PC-9 (cell line): Measurements from ENCODE around the gene DOCK1. TPM values are rescaled to one million over a fixed set of nuclear protein-coding genes. Genes with fewer than 3 reads are reported as not detected.

ENCODE experiments used
- BruUV-seq: library from RNA; stranded (reverse); fragments of 400-500 nt; replicated peaks from 2 replicates; lab custom pipeline; 2021; lab: Mats Ljungman, UMichigan
- CTCF ChIA-PET: fragments of 300-600 bp; sonication (Branson Sonifier 250); formaldehyde crosslinking; loops from one replicate; lab custom pipeline; 2022; ENCODE audit warnings: antibody characterized with exemption; lab: Charles Lee
- POLR2A ChIA-PET: fragments of 300-600 bp; sonication (Branson Sonifier 250); formaldehyde crosslinking; loops from one replicate; lab custom pipeline; 2022; ENCODE audit warnings: antibody characterized with exemption; ENCODE audit not compliant: unreplicated experiment; lab: Charles Lee
- DNase-seq, 2 experiments: peaks; one replicate each; pipeline versions ENCODE4 v3.0.0 to v3.0.0-alpha.2; 2015 to 2022; ENCODE audit warnings: mixed read lengths in 1 of 2
- H2AFZ ChIP-seq: fragments of 200-600 bp; sonication (generic); 2 replicates; pipeline ENCODE4 v1.8.1; 2017; ENCODE audit warnings: antibody characterized with exemption
- H3F3A ChIP-seq: fragments of 200-600 bp; sonication (generic); 2 replicates; pipeline ENCODE4 v1.8.1; 2017; ENCODE audit warnings: antibody characterized with exemption, mild to moderate bottlenecking, low read depth; ENCODE audit not compliant: insufficient read depth
- H3K27ac ChIP-seq: fragments of 200-600 bp; sonication (generic); 2 replicates; pipeline ENCODE4 v1.6.1; 2016; ENCODE audit warnings: mixed run types
- H3K27me3 ChIP-seq: fragments of 200-600 bp; sonication (generic); 2 replicates; pipeline ENCODE4 v1.6.1; 2016; ENCODE audit warnings: low read depth, mixed run types; ENCODE audit not compliant: insufficient read depth
- H3K36me3 ChIP-seq: fragments of 200-600 bp; sonication (generic); 2 replicates; pipeline ENCODE4 v1.6.1; 2016; ENCODE audit warnings: low read depth, mixed run types
- H3K4me1 ChIP-seq: fragments of 200-600 bp; sonication (generic); replicated peaks from 2 replicates; pipeline ENCODE4 v1.6.1; 2016; ENCODE audit warnings: mixed run types; ENCODE audit not compliant: insufficient read depth
- H3K4me2 ChIP-seq: fragments of 200-600 bp; sonication (generic); 2 replicates; pipeline ENCODE4 v1.6.1; 2017; ENCODE audit warnings: mixed run types
- H3K4me3 ChIP-seq: fragments of 200-600 bp; sonication (generic); 2 replicates; pipeline ENCODE4 v1.6.1; 2016; ENCODE audit warnings: mixed run types
- H3K79me2 ChIP-seq: fragments of 200-600 bp; sonication (generic); 2 replicates; pipeline ENCODE4 v1.6.1; 2017; ENCODE audit warnings: low read depth, mixed run types
- H3K9me2 ChIP-seq: fragments of 200-600 bp; sonication (generic); 2 replicates; pipeline ENCODE4 v1.8.1; 2017; ENCODE audit warnings: mild to moderate bottlenecking; ENCODE audit not compliant: insufficient read depth
- H3K9me3 ChIP-seq: fragments of 200-600 bp; sonication (generic); 2 replicates; pipeline ENCODE4 v1.8.1; 2016; ENCODE audit warnings: low read depth; ENCODE audit not compliant: insufficient read depth
- H4K20me1 ChIP-seq: fragments of 200-600 bp; sonication (generic); 2 replicates; pipeline ENCODE4 v1.8.1; 2017; ENCODE audit not compliant: insufficient read depth
- CTCF ChIP-seq: fragments of 200-600 bp; sonication (generic); conservative IDR thresholded peaks from 2 replicates; pipeline ENCODE4 v1.6.1; 2017; ENCODE audit warnings: mixed run types, antibody characterized with exemption, mild to moderate bottlenecking, moderate library complexity
- EZH2 ChIP-seq: fragments of 200-600 bp; sonication (generic); IDR thresholded peaks from 2 replicates; pipeline ENCODE4 v1.8.0; 2017; ENCODE audit warnings: antibody characterized with exemption, low read depth
- intact Hi-C: fragments of 100-400 bp; cut with micrococcal nuclease; formaldehyde crosslinking; loops from one replicate; pipeline ENCODE4 v1.10.0; 2022; ENCODE audit not compliant: unreplicated experiment
- total RNA-seq: library from RNA; stranded (reverse); gene quantifications from 2 replicates; pipeline ENCODE4 v1.2.3, GENCODE V29; 2021

The DOCK1 gene
- total RNA-seq, 1 experiment from 2014 or later: 24.8 TPM

DNA sequence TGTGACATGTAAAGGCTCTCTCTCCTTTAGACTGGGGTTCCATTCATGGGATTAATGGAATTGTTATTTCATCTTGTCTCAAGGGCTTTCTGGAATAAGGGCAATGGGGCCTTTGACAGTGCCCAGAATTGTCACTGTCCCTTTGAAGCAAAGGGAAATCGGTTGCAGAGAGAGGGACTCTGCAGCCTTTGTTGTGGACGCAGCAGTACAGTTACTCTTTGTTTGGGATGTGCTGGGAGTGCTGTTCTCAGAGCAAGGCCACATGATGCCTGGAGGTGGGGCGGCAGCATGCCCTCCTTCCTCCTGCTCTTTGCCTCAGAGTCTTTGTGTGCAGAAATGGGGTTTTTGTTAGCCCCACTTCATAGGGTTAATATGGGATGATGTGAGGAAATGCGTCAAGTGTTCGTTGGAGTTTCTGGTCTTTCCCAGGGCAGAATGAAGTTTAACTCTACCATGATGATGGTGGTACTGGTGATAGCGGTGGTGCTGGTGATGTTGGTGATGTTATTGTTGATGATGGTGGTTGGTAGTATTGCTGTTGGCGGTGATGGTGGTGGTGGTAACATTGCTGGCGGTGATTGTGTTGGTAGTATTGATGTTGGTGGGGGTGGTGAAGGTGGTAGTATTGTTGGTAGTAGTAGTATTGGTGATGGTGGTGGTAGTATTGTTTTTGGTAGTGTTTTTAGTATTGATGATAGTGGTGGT, 45.3 kb downstream of the DOCK1 start:
- Histone ChIP-seq H3K4me3 (no peak overlapping the region), H4K20me1 (no peaks in the 10 kb centered on the region), H3F3A (peaks cover 6% of the 10 kb centered on the region; the same call in 1 of the 2 replicates), H3K9me3 (no peaks in the 10 kb centered on the region), H3K27ac (no peak overlapping the region), H3K79me2 (no peaks in the 10 kb centered on the region), H3K9me2 (no peaks in the 10 kb centered on the region), H2AFZ (no peak overlapping the region), H3K4me2 (no peak overlapping the region), H3K27me3 (no peaks in the 10 kb centered on the region), H3K36me3 (no peaks in the 10 kb centered on the region), H3K4me1 (no peaks in the 10 kb centered on the region)
- CTCF ChIA-PET: no interaction called here
- intact Hi-C loops: no loop called here
- BruUV-seq: no TSS peak
- DNase-seq: no peak
- TF ChIP-seq CTCF (no peak), EZH2 (no peak)
- POLR2A ChIA-PET: no interaction called here

DNA sequence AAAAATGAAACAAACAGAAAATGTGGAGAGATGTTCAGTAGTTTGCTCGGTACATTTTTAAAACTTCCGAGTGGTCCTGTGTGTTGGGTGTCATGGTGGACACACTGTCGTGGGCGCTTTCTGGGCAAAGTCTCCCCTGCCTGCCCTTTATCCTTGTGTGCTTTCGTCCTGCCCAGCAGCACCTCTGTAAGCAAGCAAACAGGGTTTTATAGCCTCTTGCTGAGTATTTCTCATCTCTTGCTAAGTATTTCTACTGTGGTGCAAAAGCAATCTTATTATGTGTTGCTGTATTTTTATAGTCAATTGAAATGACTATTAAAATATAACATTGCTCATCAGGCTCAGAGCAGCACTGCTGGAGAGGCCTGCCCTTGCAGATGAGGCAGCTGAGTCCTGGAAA, 48.7 kb downstream of the DOCK1 start:
- no peaks in the 10 kb centered on the region for H3K9me2 ChIP-seq
- no peak overlapping the region for H2AFZ ChIP-seq
- no peaks in the 10 kb centered on the region for H3K9me3 ChIP-seq
- H3K36me3 ChIP-seq: no peaks in the 10 kb centered on the region
- intact Hi-C loops: no loop called here
- DNase-seq: no peak
- no peak overlapping the region for H3K27ac ChIP-seq
- H3K4me2 ChIP-seq: no peak overlapping the region
- ChIA-PET CTCF (no interaction called here), POLR2A (no interaction called here)
- no peak overlapping the region for H3K4me3 ChIP-seq
- H3K4me1 ChIP-seq: no peaks in the 10 kb centered on the region
- H3F3A ChIP-seq: peaks cover 6% of the 10 kb centered on the region; the same call in 1 of the 2 replicates
- TF ChIP-seq EZH2 (no peak), CTCF (no peak)
- no peaks in the 10 kb centered on the region for H3K79me2 ChIP-seq
- no peaks in the 10 kb centered on the region for H4K20me1 ChIP-seq
- no peaks in the 10 kb centered on the region for H3K27me3 ChIP-seq
- no TSS peak for BruUV-seq

- H2AFZ ChIP-seq: no peak overlapping the region
- H3K4me2 ChIP-seq: no peak overlapping the region
- no peaks in the 10 kb centered on the region for H3K9me3 ChIP-seq
- intact Hi-C loops: no loop called here
- H3K27ac ChIP-seq: no peak overlapping the region
- H3K4me1 ChIP-seq: no peaks in the 10 kb centered on the region
- ChIA-PET CTCF (no interaction called here), POLR2A (no interaction called here)
- H3F3A ChIP-seq: peaks cover 6% of the 10 kb centered on the region; the same call in 1 of the 2 replicates
- no peaks in the 10 kb centered on the region for H4K20me1 ChIP-seq
- DNase-seq: no peak
- H3K9me2 ChIP-seq: no peaks in the 10 kb centered on the region
- TF ChIP-seq CTCF (no peak), EZH2 (no peak)
- no peaks in the 10 kb centered on the region for H3K36me3 ChIP-seq
- no peaks in the 10 kb centered on the region for H3K27me3 ChIP-seq
- BruUV-seq: no TSS peak
- H3K79me2 ChIP-seq: no peaks in the 10 kb centered on the region
- no peak overlapping the region for H3K4me3 ChIP-seq
Observed at GRCh38 chr10:126955396-126955795, 50.2 kb downstream of the DOCK1 start.
